NOMO-1 treated with DMSO at 0.1 percent for 48 hours (cell line): ENCODE data around the gene MMP17.

Experiments used
- DNase-seq: peaks from one replicate; lab custom pipeline; 2025; ENCODE audit not compliant: unreplicated experiment; lab: John Stamatoyannopoulos, UW

The MMP17 gene

DNA sequence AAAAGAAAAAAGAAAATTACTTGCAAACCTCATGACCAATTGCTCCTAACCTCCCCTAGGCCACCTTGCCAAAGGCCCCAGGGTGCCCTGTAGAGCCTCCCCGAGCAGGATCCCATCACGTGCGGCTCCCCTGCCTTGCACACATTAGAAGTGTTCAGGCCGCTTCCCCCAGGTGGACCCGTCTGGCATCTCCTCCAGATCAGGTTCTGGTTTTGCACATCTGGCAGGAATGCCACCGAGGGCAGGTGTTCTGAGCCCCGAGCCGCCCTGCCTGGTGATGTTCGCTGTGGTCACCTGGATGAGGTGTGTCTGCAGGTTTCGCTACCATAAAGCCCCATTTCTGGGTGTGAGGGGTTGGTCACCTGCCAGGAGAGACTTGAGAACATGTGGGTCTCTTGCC lies 19.3 kb downstream of the MMP17 start:
- no peak for DNase-seq

DNA sequence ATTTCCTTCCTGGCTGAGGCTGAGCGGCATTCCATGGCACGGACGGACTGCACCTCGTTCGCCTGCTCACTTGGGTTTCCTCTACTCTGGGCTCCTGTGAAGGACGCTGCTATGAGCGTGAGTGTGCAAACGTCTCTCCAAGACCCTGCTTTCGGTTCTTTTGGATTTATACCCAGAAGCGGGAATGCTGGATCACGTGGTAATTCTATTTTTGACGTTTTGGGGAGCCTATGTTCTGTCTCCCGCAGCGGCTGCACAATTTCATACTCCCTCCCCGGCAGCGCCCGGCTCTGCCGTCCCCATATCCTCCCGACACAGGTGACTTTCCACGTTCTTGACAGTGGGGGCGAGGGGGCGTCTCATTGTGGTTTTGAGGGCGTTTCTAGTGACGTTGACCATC lies 20.6 kb downstream of the MMP17 start:
- no peak for DNase-seq

DNA sequence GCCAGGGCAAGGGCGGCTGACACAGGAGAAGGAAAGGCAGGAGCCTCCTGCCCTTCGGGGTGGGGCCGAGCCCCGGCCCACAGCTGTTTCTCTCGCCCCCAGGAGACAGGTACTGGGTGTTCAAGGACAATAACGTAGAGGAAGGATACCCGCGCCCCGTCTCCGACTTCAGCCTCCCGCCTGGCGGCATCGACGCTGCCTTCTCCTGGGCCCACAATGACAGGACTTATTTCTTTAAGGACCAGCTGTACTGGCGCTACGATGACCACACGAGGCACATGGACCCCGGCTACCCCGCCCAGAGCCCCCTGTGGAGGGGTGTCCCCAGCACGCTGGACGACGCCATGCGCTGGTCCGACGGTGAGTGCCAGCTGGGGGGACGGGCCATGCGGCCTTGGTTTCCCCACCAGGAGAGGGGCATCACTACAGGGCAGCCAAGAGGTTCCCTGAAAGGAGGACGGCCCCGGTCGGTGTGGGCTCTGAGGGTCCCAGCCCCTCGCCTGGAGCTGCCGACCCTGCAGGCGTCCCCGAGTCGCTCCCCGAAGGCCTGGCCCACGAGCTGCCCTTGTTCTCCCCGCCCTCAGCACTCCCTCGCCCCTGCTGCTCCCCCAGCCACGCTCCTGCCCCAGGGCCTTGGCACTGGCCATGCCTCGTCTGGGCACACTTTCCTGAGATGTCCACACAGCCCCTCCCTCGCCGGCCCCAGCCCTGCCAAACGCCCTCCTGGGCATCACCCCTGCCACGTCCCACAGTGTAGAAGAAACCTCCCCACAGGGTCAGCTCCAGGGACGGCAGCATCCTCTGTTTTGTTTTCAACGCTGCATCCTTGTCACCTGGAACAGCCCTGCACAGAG lies 21.7 kb downstream of the MMP17 start:
- no peak for DNase-seq

DNA sequence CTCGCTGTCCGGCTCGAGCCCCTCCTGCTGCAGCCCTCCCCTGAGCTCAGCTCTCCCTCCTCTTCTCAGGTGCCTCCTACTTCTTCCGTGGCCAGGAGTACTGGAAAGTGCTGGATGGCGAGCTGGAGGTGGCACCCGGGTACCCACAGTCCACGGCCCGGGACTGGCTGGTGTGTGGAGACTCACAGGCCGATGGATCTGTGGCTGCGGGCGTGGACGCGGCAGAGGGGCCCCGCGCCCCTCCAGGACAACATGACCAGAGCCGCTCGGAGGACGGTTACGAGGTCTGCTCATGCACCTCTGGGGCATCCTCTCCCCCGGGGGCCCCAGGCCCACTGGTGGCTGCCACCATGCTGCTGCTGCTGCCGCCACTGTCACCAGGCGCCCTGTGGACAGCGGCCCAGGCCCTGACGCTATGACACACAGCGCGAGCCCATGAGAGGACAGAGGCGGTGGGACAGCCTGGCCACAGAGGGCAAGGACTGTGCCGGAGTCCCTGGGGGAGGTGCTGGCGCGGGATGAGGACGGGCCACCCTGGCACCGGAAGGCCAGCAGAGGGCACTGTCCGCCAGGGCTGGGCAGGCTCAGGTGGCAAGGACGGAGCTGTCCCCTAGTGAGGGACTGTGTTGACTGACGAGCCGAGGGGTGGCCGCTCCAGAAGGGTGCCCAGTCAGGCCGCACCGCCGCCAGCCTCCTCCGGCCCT lies 22.8 kb downstream of the MMP17 start:
- DNase-seq: no peak

DNA sequence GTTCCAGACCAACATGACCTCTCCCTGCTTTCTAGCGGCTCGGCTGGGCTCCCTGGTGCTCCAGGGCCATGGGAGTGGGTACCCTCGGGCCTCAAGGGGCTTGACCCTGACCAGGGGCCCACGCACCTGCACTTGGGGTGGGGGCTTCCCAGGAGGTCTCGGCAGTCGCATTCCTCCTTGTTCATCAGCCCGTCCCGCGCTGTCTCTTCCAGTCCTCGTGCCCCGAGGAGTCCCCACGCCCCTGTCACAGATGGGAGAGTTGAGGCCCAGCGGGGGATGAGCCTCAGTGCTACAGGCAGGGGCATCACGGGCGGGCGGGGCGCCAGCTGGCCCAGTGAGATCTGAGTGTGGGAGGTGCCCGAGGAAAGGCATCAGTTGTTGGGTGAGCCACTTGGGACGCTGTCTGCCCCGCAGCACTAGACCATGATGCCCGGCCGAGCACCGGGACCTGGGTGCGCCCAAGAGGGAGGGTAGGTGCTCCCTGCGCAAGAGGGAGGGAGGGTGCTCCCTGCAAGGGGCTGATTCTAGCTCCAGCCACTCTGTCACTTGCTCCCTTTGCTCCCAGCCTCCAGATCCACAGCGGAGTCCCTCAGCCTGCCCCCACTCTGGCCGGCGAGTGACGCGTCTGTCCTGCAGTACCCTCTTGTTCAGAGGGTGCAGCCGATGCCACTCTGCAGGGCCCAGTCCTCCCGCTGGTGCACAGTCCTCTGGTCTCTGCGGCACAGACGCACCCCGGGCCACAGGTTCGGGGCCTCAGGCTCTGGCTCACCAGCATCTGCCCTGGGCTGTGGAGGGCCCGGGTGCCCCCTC lies 23.8 kb downstream of the MMP17 start:
- no peak for DNase-seq

DNA sequence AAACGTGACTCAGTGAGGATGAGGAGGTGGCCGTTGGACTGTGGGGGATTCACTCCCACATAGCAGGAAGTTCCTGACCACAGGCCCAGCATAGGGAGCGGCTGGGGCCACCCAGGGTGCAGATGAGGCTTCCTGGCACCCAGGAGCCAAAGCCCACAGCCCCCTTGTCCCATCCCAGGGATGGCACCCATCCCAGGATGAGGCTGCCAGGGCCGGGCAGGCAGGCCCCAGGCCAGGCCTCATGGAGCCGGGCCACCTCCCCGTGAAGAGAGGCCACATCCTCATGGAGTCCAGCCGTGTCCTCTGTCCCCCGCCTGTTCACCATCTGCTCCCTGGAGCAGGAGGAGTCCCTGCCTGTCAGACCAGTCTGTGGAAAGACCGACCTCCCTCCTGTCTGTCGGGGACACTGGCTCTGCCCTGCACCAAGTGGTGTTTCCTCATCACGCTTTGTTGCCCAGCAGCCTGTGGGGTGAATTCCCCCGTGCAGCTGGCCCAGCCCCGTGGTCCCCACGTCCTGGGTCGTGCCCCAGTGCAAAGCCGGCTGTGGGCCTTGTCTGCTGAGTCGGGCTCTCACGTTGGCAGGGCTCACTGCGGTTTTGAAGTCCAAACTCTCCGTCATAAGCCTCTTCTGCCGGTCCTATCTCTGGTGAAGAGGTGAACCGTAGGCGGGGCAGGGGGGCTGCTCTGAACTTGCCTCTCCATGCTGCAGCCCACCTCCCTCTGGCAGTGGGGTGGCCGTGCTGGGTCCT lies 24.5 kb downstream of the MMP17 start:
- no peak for DNase-seq

DNA sequence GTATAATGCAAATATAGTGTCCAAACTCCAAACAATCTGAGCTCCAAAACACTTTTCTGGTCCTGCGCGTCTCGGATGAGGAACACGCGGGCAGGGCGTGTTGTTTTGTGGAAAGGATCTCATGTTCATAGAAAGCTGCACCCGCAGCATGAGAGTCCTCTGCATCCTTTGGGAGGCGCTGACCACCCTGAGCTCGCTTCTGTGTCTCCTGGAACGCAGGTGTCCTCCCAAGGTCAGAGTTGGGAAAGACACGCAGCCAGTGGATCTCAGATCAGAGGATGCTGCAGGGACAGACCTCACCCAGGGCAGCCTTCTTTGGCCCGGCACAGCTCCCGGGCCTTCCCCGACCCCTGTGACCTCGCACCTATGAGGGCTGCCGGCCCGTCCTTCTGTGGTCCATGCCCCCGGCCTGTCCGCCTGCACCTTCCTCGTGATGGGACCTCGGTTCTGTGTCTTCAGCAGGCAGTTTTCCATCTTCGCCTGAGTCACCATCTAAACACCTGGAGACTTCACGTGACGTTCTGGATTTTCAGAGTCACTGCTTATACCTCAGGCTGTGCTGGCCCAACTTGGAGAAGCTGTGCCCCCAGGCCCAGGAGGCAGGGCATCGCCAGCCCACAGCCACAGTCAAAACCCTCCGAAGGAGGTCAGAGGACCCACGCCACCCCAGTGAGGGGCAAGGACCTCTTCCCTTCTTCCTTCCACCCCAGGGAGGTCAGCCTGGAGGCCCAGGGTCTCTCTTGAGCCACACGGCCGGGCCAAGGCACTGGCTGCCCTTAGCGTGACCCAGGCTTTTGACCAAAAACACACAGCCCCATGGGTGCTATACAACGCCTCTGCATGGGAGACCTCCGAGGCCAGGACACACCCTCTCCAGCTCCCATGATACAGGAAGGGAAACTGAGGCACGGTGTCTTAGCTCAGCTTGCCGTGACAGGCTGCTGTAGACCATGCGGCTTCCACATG lies 25.9 kb downstream of the MMP17 start:
- DNase-seq: no peak

DNA sequence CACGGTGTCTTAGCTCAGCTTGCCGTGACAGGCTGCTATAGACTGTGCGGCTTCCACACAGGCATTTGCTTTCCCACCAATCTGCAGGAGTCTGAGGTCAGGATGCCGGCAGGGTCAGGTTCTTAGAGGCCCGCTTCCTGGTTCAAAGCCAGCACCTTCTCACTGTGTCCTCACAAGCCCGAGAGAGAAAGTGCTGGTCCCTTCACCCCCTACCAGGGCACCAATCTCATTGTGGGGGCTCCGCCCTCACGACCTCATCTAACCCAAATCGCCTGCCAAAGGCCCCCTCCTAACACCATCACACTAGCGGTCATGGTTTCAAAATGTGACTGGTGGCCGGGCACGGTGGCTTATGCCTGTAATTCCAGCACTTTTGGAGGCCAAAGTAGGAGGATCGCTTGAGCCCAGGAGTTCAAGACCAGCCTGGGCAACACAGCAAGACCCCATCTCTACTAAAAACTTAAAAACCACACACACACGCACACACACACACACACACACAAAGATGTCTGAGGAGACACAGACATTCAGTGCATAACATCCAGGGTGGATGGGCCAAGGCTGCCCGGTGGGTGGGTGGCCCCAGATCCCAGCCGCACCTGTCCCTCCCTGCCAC lies 26.8 kb downstream of the MMP17 start:
- DNase-seq: no peak

DNA sequence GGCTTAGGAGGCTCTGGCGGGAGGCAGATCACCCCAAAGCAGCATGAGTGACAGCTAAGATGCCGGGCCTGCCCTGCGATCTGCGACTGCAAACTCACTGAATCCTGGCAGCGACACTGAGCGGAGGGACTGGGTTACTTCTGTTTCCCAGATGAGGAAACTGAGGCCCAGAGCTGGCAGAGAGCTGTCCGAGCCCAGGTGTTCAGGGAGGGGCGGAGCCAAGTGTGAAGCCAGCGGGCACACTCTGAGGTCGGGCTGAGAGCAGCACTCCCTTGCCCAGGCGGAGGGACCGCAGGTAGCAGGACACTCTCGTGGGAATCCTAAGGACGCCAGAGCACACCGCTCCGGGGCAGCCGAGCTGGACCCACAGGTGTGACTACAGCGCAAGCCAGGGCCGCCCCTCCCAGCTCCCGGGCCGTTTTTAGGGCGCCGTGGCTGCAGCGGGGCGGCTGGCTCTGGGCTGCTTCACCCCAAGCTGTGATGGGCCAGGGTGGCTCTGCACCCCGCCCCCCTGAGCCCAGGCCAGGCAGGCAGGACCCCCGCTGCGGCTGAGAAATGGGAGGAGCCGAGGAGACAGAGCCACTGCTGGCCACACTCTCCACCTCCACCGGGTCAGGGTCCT lies 27.4 kb downstream of the MMP17 start:
- no peak for DNase-seq

DNA sequence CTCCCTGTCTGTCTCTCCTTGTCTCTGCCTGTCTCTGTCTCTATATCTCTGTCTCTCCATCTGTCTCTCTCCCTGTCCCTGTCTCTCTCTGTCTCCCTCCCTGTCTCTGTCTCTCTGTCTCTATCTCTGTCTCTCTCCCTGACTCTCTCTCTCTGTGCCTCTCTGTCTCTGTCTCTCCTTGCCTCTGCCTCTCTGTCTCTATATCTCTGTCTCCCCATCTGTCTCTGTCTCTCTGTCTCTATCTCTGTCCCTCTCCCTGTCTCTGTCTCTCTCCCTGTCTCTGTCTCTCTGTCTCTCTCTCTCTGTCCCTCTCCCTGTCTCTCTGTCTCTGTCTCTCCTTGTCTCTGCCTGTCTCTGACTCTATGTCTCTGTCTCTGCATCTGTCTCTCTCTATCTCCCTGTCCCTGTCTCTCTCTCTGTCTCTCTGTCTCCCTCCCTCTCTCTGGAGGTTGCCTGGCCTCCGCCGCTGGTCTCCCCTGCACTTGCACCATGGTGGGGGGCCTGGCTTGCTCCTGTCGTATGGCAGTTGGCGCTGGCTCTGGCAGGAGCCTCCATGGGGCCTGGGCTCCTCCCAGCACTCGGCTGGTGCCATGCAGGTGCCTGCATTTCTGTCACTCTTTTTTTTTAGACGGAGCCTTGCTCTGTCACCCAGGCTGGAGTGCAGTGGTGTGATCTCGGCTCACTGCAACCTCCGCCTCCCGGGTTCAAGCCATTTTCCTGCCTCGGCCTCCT lies 28.3 kb downstream of the MMP17 start:
- DNase-seq: no peak

DNA sequence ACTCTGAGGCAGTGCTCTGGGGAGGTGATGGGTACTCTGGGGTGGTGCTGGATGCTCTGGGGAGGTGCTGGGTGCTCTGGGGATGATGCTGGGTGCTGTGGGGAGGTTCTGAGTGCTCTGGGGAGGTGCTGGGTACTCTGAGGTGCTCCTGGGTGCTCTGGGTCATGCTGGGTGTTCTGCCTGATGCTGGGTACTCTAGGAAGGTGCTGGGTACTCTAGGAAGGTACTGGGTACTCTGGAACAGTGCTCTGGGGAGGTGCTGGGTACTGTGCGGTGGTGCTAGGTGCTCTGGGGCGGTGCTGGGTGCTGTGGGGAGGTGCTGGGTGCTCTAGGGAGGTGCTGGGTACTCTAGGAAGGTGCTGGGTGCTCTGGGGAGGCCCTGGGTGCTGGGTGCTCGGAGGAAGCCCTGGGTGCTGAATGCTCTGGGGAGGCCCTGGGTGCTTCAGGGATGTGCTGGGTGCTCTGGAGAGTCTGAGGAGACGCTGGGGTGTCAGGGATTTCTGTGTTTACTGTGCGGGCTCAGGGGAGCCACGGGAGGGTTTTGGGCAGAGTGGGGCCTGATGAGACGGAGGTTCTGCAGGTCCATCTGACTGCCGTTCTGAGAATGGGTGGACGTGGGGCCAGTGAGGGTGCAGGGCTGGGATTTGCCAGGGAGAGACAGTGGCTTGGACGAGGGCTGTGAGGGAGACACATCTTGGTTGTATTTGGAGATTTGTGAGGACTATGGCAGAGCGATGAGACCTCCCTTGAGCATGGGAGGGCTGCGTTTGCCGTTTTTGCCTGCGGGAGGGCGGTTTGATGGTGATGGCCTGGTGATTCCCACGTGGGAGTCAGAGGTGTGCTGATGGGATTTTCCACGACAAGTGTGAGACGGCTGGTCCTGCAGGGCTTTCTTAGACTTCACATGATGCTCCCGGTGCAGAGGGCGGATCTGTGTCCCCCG lies 30.0 kb downstream of the MMP17 start:
- DNase-seq: no peak

DNA sequence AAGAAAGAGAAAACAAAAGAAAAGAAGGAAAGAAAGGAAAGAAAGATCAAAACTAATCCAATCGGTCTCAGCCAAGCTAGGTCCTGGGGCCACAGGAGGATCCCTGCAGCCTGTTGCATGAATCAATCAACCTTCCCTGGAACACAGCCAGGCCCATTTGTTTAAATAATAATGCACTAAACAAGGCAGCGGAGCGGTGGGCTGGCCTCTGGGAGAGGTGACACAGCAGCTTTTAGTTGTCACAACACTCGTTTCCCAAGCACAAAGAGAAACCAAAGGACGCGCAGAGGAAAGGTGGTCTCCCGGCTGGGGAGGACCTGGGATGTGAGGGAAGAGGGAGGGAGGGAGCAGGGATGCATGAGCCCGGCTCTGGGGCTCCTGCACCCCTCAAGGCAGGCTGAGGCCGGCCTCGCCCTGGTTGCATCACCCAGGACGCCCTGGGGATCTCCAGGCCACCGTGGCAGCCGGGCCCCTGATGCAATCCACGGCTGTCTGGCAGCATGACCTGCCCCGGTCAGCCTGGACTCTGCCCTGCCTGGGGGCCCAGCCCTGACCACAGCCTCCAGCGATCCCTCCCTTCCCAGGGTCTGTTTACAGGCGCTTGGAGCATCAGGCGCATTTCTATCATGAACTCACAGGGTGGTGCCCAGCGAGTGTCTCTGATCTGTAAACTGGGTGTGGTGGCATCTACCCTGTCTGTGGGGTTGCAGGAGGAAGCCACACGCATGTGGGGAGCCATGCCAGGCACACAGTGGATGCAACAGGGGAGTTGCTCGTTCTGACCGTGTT lies 32.5 kb downstream of the MMP17 start:
- DNase-seq: peak; percentile 74

DNA sequence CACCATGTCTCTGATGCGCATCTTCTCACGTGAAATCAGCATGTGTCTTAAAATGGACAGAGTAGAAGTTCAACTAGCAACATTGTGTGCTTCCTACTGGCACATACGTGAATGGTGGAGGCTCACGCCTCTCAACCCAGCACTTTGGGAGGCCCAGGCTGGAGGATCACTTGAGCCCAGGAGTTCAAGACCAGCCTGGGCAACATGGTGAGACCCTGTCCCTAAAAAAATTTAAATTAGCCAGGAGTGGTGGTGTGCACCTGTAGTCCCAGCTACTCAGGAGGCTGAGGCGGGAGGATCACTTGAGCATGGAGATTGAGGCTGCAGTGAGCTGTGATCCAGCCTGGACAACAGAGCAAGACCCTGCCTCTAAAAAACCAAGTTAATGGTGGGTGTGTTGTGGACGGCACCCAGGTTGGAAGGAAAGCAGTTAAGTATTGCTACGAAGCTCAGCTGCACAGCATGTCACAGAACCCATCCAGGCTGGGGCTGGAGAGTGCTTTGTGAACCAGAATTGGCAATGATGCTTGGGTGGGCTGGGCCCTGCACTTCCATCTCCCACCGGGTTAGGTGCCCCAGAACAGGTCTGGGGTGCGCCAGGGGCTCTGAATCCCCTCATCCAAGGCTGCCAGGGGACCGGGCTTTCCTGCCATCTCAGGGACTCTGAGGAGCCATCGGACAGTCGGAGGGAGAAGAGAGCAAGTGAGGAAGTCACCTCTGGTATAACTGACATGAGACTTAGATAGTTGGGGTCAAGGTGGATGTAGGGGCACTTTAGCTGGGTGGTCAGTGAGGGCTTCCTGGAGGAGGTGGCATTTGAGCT lies 33.3 kb downstream of the MMP17 start:
- no peak for DNase-seq

DNA sequence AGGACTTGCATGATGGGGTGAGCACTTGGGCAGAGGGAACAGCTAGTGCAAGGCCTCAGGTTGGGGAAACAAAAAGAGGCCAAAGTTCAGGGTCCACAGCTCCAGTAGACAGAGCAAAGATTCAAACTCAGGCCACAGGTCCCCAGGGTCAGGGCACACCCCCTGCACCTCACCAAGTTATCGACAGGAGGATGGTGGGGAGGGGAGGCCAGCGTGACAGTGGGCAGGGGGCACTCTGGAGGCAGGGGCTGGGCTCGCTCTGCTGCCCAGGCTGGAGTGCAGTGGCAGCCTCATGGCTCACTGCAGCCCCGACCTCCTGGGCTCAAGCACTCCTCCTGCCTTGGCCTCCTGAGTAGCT lies 33.9 kb downstream of the MMP17 start:
- DNase-seq: no peak

DNA sequence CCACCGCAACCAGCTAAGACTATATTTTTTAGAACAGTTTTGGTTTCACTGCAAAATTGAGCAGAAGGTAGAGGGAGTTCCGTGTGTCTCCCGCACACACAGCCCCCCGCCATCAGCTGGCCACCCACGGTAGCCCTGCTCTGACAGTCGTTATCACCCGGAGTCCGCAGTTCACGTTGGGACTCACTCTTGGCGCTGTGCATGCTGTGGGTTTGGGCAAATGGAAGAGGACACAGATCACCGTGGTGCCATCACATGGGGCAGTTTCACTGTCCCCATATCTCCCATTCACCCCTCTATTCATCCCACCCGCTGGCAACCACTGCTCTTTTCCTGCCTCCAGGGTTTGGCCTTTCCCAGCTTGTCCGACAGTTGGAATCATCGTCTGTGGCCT lies 34.4 kb downstream of the MMP17 start:
- DNase-seq: no peak
